Activated CD4-positive, alpha-beta memory T cell treated with anti-CD3 and anti-CD28 coated beads, Interleukin-2, amount 10 ng/mL, durations not matched to agents 7 days and 5 days (primary cell): ENCODE results near the gene RABGGTA. TPM values are rescaled to one million over a fixed set of nuclear protein-coding genes. Genes with fewer than 3 reads are reported as not detected.

Experiments
- CTCF ChIA-PET: fragments of 350-600 bp; sonication (Branson Sonifier 250); formaldehyde crosslinking; loops from one replicate; lab custom pipeline; 2021; ENCODE audit warnings: antibody characterized with exemption, inconsistent platforms; lab: Charles Lee
- POLR2A ChIA-PET: fragments of 350-600 bp; sonication (Branson Sonifier 250); formaldehyde crosslinking; loops from one replicate; lab custom pipeline; 2021; ENCODE audit warnings: antibody characterized with exemption; lab: Charles Lee
- DNase-seq: peaks from one replicate; pipeline ENCODE4 v3.0.0-alpha.2; 2020
- H3K27ac Mint-ChIP-seq: one replicate; pipeline ENCODE4 v1.8.0; 2021; ENCODE audit warnings: mild to moderate bottlenecking, mixed read lengths
- H3K27me3 Mint-ChIP-seq: one replicate; pipeline ENCODE4 v1.8.0; 2021; ENCODE audit warnings: mixed read lengths
- H3K36me3 Mint-ChIP-seq: one replicate; pipeline ENCODE4 v1.8.0; 2021; ENCODE audit warnings: low read depth, mixed read lengths
- H3K4me1 Mint-ChIP-seq: one replicate; pipeline ENCODE4 v1.8.0; 2021; ENCODE audit warnings: mixed read lengths
- H3K4me3 Mint-ChIP-seq: one replicate; pipeline ENCODE4 v1.8.0; 2021; ENCODE audit warnings: mild to moderate bottlenecking, mixed read lengths
- H3K9me3 Mint-ChIP-seq: one replicate; pipeline ENCODE4 v1.8.0; 2021; ENCODE audit warnings: mixed read lengths
- total RNA-seq, 2 experiments: library from RNA; stranded (reverse); gene quantifications; one replicate each; pipeline ENCODE4 v1.2.3, GENCODE V29; 2021

The RABGGTA gene
- total RNA-seq, 2 experiments from 2014 or later: 40.2 to 41.0 TPM

DNA sequence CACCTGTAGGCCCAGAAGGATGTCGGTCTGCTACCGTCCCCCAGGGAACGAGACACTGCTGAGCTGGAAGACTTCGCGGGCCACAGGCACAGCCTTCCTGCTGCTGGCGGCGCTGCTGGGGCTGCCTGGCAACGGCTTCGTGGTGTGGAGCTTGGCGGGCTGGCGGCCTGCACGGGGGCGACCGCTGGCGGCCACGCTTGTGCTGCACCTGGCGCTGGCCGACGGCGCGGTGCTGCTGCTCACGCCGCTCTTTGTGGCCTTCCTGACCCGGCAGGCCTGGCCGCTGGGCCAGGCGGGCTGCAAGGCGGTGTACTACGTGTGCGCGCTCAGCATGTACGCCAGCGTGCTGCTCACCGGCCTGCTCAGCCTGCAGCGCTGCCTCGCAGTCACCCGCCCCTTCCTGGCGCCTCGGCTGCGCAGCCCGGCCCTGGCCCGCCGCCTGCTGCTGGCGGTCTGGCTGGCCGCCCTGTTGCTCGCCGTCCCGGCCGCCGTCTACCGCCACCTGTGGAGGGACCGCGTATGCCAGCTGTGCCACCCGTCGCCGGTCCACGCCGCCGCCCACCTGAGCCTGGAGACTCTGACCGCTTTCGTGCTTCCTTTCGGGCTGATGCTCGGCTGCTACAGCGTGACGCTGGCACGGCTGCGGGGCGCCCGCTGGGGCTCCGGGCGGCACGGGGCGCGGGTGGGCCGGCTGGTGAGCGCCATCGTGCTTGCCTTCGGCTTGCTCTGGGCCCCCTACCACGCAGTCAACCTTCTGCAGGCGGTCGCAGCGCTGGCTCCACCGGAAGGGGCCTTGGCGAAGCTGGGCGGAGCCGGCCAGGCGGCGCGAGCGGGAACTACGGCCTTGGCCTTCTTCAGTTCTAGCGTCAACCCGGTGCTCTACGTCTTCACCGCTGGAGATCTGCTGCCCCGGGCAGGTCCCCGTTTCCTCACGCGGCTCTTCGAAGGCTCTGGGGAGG, 39.5 kb upstream of the RABGGTA start, which contains the start of gene LTB4R:
Gene LTB4R (plus strand): TSS at position 857 of the 959 bp plus-strand sequence. CDS start 4,150 bp downstream, outside the sequence.
- Mint-ChIP-seq H3K4me3 (peak within 1 kb of the TSS; percentile 87), H3K36me3 (peaks cover 69% of the 10 kb centered on the region)

DNA sequence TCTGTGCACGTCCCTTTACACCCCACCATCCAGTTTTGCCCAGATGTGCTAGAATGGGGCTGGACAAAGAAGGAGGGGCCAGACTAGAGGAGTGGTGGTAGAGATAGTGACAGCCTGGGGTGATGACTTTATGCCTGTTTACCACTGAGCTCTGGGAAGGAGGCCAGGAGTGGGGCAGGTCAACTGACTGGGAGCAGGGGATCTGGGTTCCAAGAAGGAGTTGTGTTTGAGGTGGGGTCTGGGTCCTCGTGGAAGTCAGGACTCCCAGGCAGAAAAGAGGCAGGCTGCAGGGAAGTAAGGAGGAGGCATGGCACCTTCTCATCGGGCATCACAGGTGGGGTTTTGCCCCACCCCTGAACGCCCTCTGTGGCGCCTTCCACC, 38.9 kb upstream of the RABGGTA start:
- Mint-ChIP-seq H3K36me3 (peaks cover 70% of the 10 kb centered on the region), H3K9me3 (no peaks in the 10 kb centered on the region), H3K4me3 (peak overlapping the region; percentile 87), H3K4me1 (peaks cover 68% of the 10 kb centered on the region), H3K27ac (peak overlapping the region; percentile 85), H3K27me3 (no peaks in the 10 kb centered on the region)
- ChIA-PET POLR2A (interaction anchor here (0.7 to 9.3 kb wide), 19 partner anchors 8 to 169 kb away, joined by 3 to 97 read pairs (median 5); partner anchors contain the start of genes CBLN3, CHMP4A, DHRS1 and EMC9), CTCF (interaction anchor here (0.9 to 9.0 kb wide), 15 partner anchors 11 to 253 kb away, joined by 3 to 144 read pairs (median 7); partner anchors contain the start of genes ADCY4, DHRS1, KHNYN and NOP9)
- no peak for DNase-seq

More for the DNA sequence above, 39.5 kb upstream of the RABGGTA start, which contains the start of gene LTB4R:
- H3K27ac Mint-ChIP-seq: peak within 1 kb of the TSS; percentile 96
- ChIA-PET POLR2A (interaction anchor here (0.7 to 9.3 kb wide), 25 partner anchors 8 to 364 kb away, joined by 3 to 97 read pairs (median 4); partner anchors contain the start of genes CBLN3, CHMP4A, DHRS1 and EMC9), CTCF (interaction anchor here (0.9 to 9.0 kb wide), 18 partner anchors 10 to 253 kb away, joined by 3 to 144 read pairs (median 6); partner anchors contain the start of genes ADCY4, DHRS1, IRF9 and KHNYN)
- no peaks in the 10 kb centered on the region for H3K27me3 Mint-ChIP-seq
- peak; percentile 76 for DNase-seq
- no peaks in the 10 kb centered on the region for H3K9me3 Mint-ChIP-seq
- peaks cover 75% of the 10 kb centered on the region for H3K4me1 Mint-ChIP-seq

DNA sequence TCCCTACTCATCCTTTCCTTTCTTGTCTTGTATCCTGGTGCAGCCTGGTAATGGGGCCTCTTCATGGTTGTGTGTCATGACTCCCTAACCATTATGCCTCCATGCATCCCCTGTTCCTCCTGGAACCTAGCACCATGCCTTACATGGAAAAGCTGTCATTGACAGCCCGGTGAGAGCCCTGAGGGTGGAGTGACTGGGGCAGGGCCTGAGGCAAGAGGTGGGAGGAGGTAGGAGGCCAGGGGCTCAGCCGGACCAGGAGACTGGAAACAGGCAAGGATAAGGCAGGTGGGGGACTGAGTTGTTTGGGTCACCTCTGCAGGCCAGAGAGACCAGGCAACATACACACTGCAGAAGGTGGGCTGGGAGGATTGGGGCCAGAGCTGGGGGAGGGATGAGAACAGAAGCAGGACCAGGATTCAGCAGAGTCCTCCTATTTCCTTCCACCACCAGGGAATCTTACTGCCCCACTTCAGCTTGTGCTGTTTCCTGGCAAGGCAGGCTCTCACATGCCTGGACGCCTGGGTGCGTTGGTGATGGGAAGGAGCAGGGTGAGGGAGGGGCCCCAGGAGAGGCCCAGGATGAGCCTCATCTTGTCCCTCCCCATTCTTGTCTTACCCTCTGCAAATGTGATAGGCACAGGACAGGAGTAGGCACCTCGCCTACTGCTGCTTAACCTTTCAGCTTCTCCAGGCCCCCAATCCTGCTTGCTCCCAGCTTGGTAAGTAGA, 38.3 kb upstream of the RABGGTA start, which contains the start of gene LTB4R2:
Gene LTB4R2 (plus strand): TSS at position 603 of the 727 bp plus-strand sequence. CDS start 525 bp downstream, outside the sequence.
- CTCF ChIA-PET: interaction anchor here (1.1 to 9.0 kb wide), 19 partner anchors 9 to 252 kb away, joined by 3 to 144 read pairs (median 16); partner anchors contain the start of genes ADCY4, CHMP4A, DHRS1 and KHNYN

DNA sequence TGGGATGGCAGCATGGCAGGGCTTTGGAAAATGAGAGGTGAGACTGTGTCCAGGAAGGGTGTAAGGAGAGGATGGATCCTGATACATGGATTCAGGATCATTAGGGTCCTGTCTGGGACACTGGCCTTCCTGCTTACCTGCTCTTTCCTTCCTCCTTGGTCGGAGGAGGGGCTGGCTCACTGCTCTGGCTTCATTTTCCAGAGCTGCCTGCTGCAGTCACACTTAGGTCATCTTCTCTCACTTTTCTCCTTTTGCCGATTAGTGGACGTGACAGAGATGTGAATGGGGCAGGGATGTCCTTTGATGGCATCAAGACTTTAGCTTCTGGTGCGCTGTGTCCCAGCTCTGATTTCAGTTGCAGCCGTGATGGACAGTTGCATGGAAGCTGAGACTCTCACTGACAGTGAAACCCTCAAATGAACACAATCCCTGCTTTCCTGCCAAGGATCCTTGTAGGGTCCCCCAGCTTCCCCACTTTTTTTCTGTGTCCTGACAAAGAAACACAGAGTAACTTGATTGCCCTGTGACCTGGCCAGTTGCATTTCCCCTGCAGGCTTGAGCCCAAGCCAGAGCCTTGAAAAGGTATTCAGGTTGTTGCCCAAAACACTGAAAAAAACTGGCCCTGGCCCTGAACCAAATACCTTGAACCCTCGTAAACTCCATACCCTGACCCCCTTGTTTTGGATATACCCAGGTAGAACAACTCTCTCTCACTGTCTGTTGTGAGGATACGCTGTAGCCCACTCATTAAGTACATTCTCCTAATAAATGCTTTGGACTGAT, 37.1 kb upstream of the RABGGTA start:
- Mint-ChIP-seq H3K4me1 (peaks cover 51% of the 10 kb centered on the region), H3K27ac (peak overlapping the region; percentile 31), H3K9me3 (no peaks in the 10 kb centered on the region), H3K36me3 (peaks cover 71% of the 10 kb centered on the region), H3K27me3 (no peaks in the 10 kb centered on the region), H3K4me3 (no peak overlapping the region)
- ChIA-PET CTCF (interaction anchor here (0.7 to 9.0 kb wide), 42 partner anchors 10 to 300 kb away, joined by 3 to 144 read pairs (median 6); partner anchors contain the start of genes ADCY4, CARMIL3, CHMP4A and DCAF11), POLR2A (interaction anchor here (0.8 to 9.3 kb wide), 17 partner anchors 9 to 194 kb away, joined by 3 to 97 read pairs (median 7); partner anchors contain the start of genes CBLN3, CHMP4A, DCAF11 and DHRS1)
- no peak for DNase-seq

More for the DNA sequence above, 38.3 kb upstream of the RABGGTA start, which contains the start of gene LTB4R2:
- DNase-seq: no peak
- Mint-ChIP-seq H3K9me3 (no peaks in the 10 kb centered on the region), H3K4me1 (peaks cover 63% of the 10 kb centered on the region), H3K36me3 (peaks cover 71% of the 10 kb centered on the region), H3K4me3 (peak within 1 kb of the TSS; percentile 87), H3K27me3 (no peaks in the 10 kb centered on the region), H3K27ac (peak within 1 kb of the TSS; percentile 96)
- POLR2A ChIA-PET: interaction anchor here (0.7 to 9.3 kb wide), 17 partner anchors 10 to 160 kb away, joined by 3 to 97 read pairs (median 7); partner anchors contain the start of genes CBLN3, CHMP4A, DHRS1 and IPO4

DNA sequence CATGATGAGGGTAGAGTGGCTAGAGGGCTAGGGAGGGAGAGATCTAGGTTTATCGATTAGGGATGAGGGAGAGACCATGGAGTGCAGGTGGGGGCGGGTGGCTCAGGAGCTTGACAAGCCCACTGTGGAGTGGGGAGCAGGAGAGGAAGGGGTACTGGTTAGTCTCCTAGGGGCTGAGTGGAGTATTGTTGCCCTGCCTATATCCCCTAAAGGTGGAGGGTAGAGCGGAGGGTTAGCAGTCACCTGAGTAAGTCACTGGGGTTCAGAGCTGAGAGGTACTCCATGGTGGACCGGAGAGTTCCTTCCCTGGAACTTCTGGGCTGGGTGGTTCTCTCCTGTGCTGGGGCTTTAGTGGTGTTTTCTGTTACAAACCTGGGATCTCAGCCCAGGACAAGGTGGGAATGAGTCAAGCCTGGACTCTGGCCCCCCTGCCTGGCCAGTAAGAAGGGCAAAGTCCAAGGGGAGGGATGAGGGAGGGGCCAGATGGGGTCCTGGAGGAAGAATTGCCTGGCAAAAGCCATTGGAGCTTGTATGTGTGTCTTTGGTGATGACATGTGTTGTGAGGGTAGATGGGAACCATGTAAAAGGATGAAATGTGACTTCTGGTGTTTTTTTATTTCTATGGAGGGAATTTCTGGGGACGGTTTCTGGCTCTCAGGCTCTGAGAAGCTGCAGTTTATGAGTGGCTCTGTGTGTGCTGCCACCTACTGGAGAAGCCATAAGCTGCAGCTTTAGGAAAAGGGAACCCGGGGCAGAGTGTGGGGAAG, 36.4 kb upstream of the RABGGTA start, which contains the start of gene CIDEB:
Gene CIDEB (minus strand): TSS at position 403 of the 767 bp plus-strand sequence. CDS start 119 bp downstream, at position 284.
- ChIA-PET CTCF (interaction anchor here (0.7 to 9.0 kb wide), 43 partner anchors 10 to 300 kb away, joined by 3 to 144 read pairs (median 7); partner anchors contain the start of genes ADCY4, CARMIL3, CHMP4A and DCAF11), POLR2A (interaction anchor here (0.8 to 9.3 kb wide), 17 partner anchors 8 to 194 kb away, joined by 3 to 97 read pairs (median 7); partner anchors contain the start of genes CBLN3, CHMP4A, DCAF11 and DHRS1)
- H3K4me1 Mint-ChIP-seq: peaks cover 46% of the 10 kb centered on the region
- H3K9me3 Mint-ChIP-seq: no peaks in the 10 kb centered on the region
- H3K36me3 Mint-ChIP-seq: peaks cover 71% of the 10 kb centered on the region
- peak within 1 kb of the TSS; percentile 31 for H3K27ac Mint-ChIP-seq
- peak; percentile 65 for DNase-seq
- no peak within 1 kb of the TSS for H3K4me3 Mint-ChIP-seq
- no peaks in the 10 kb centered on the region for H3K27me3 Mint-ChIP-seq

DNA sequence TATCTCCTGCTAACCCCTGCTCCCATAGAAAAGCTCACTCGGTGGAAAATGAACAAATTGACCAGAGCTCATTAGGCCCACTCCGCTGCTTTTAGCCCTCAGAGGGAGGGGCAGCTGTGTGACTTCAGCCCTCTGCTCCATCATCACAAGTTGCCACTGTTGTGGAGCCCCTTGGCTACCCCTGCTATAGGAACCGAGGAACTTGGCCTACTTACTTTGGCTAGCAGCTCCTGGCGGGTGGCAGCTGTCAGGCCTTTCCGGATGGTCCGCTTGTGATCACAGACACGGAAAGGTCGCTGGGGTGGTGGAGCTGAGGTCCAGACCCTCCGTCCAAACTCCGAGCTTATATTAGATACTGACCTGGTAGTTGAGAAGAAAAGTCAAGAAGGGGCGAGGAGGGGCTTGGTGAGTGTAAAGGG, 35.8 kb upstream of the RABGGTA start:
- H3K4me3 Mint-ChIP-seq: no peak overlapping the region
- CTCF ChIA-PET: interaction anchor here (1.1 to 9.0 kb wide), 19 partner anchors 9 to 249 kb away, joined by 3 to 144 read pairs (median 12); partner anchors contain the start of genes ADCY4, DCAF11, DHRS1 and IPO4
- no peaks in the 10 kb centered on the region for H3K27me3 Mint-ChIP-seq
- H3K36me3 Mint-ChIP-seq: peaks cover 74% of the 10 kb centered on the region
- peaks cover 45% of the 10 kb centered on the region for H3K4me1 Mint-ChIP-seq
- peak overlapping the region; percentile 6 for H3K27ac Mint-ChIP-seq
- POLR2A ChIA-PET: interaction anchor here (1.3 to 9.3 kb wide), 7 partner anchors 7 to 193 kb away, joined by 5 to 97 read pairs (median 25); partner anchors contain the start of genes CBLN3, CHMP4A, DCAF11 and DHRS1
- no peaks in the 10 kb centered on the region for H3K9me3 Mint-ChIP-seq
- no peak for DNase-seq

DNA sequence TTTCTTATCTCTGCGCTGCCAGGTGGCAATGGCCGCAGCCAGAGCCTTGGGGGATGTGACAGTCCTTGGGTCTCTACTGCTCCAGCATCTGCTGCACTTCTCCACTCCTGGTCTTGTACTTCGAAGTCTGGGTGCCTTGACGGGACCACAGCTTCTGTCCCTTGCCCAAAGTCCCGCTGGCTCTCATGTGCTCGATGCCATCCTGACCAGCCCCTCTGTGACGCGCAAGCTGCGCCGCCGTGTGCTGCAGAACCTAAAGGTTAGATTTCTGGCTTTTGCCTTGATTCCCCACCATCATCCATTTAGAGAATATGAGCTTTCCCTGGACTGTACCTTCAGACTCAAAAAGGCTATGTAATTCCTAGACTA, 32.6 kb upstream of the RABGGTA start:
- Mint-ChIP-seq H3K27ac (no peak overlapping the region), H3K4me3 (no peak overlapping the region), H3K36me3 (peaks cover 66% of the 10 kb centered on the region), H3K9me3 (no peaks in the 10 kb centered on the region), H3K4me1 (peaks cover 50% of the 10 kb centered on the region), H3K27me3 (no peaks in the 10 kb centered on the region)
- DNase-seq: no peak
- ChIA-PET POLR2A (interaction anchor here (0.8 to 1.0 kb wide), 4 partner anchors 45 to 115 kb away, joined by 3 to 4 read pairs (median 3); partner anchors contain the start of genes IPO4, MDP1 and TINF2), CTCF (interaction anchor here (1.2 to 1.7 kb wide), 2 partner anchors 58 to 90 kb away, joined by 3 to 4 read pairs; partner anchors contain the start of gene CHMP4A)

DNA sequence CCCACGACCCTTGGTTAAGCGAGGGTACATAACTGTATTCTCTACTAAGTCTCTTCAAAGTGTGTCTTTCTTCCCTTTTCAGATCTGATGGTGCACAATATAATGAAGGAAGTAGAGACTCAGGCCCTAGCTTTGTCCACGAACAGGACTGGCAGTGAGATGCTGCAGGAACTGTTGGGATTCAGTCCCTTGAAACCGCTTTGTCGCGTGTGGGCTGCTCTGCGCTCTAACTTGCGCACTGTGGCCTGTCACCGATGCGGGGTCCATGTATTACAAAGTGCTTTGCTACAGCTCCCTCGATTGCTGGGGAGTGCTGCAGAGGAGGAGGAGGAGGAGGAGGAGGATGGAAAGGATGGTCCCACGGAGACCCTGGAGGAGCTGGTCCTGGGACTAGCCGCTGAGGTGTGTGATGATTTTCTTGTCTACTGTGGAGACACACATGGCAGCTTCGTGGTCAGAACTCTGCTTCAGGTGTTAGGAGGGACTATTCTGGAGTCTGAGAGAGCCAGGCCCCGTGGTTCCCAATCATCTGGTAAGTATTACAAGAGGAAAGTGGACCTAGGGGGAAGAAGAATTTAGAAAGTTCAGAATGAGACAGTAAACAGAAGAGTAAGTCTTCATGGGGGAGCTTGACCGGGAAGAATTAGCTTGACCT, 29.1 kb upstream of the RABGGTA start:
- ChIA-PET POLR2A (interaction anchor here (0.6 to 7.3 kb wide), 18 partner anchors 10 to 242 kb away, joined by 3 to 97 read pairs (median 5); partner anchors contain the start of genes CBLN3, CHMP4A, CIDEB and IPO4), CTCF (interaction anchor here (0.9 to 7.7 kb wide), 9 partner anchors 9 to 208 kb away, joined by 3 to 213 read pairs (median 29); partner anchors contain the start of genes CIDEB, LTB4R, LTB4R2 and RABGGTA)
- no peaks in the 10 kb centered on the region for H3K27me3 Mint-ChIP-seq
- peak overlapping the region; percentile 84 for H3K4me3 Mint-ChIP-seq
- peaks cover 60% of the 10 kb centered on the region for H3K4me1 Mint-ChIP-seq
- no peaks in the 10 kb centered on the region for H3K9me3 Mint-ChIP-seq
- peak overlapping the region; percentile 84 for H3K27ac Mint-ChIP-seq
- DNase-seq: no peak
- H3K36me3 Mint-ChIP-seq: peaks cover 49% of the 10 kb centered on the region

DNA sequence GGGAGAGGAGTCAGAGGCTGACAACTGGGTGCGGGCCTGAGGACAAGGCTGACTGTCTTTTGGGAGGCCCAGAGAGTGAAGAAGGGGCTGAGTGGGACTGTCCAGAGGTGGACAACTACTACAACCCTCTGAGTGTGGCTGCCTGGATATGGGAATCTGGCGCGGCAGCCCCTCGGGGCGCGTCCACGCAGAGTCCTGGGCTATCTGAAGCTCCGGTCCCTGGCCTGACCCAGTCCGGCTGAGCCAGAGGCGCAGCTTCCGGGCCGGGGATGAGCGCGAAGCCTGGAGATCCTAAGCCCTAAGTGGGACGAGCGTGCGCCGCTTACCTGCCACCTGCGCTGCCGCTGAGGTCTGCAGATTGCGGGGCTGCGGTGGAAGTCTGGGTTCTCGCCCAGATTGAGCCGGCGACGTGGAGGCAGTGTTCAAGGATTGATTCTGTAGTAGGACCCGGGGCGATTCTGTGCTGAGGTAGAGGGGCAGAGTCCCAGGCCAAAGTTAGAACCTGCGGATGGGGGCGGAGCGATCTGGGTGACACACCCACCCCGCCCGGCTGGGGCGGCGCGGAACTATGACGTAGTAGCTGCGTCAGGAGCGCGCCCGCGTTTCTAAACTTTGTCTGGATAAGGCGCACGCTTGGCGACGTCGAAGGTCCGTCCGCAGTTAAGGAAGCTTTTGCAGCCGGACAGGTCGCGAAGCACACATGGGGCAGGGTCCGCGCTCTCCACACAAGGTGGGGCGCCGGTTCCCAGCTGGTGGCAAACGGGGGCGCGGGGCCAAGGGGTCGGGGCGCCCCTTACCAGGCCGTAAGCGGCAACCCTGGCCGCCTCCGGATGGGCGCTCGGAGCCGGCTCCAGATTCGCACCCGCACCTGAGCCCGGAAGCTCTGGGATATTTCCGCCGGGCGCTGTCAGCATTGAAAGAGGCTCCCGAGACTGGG, 28.1 kb upstream of the RABGGTA start, which contains the start of the genes DHRS1 and NOP9:
Gene DHRS1 (minus strand): TSS at position 526 of the 937 bp plus-strand sequence. CDS start 674 bp downstream, outside the sequence.
Gene NOP9 (plus strand): TSS at position 596 of the 937 bp plus-strand sequence. CDS start 105 bp downstream, at position 701.
- POLR2A ChIA-PET: interaction anchor here (0.6 to 7.3 kb wide), 22 partner anchors 9 to 241 kb away, joined by 3 to 97 read pairs (median 5); partner anchors contain the start of genes CBLN3, CHMP4A, CIDEB and DCAF11
- peaks cover 45% of the 10 kb centered on the region for H3K36me3 Mint-ChIP-seq
- peak within 1 kb of the TSS; percentile 84 for H3K27ac Mint-ChIP-seq

More for the DNA sequence above, 28.1 kb upstream of the RABGGTA start, which contains the start of the genes DHRS1 and NOP9:
- peak; percentile 94 for DNase-seq
- Mint-ChIP-seq H3K4me3 (peak within 1 kb of the TSS; percentile 84), H3K9me3 (no peaks in the 10 kb centered on the region), H3K27me3 (no peaks in the 10 kb centered on the region), H3K4me1 (peaks cover 60% of the 10 kb centered on the region)
- CTCF ChIA-PET: interaction anchor here (0.9 to 7.7 kb wide), 14 partner anchors 10 to 207 kb away, joined by 3 to 213 read pairs (median 5); partner anchors contain the start of genes CIDEB, LTB4R, LTB4R2 and MDP1
